OCI-LY7 (cell line): ENCODE data around the gene SAXO1. TPM values are rescaled to one million over a fixed set of nuclear protein-coding genes. Genes with fewer than 3 reads are reported as not detected.

Experiments
- BruUV-seq: library from RNA; stranded (reverse); fragments of 400-500 nt; replicated peaks from 2 replicates; lab custom pipeline; 2021; lab: Mats Ljungman, UMichigan
- CTCF ChIA-PET: fragments of 300-600 bp; sonication (Branson Sonifier 250); formaldehyde crosslinking; loops from one replicate; lab custom pipeline; 2022; ENCODE audit warnings: antibody characterized with exemption; ENCODE audit not compliant: unreplicated experiment; lab: Charles Lee
- POLR2A ChIA-PET: fragments of 300-600 bp; sonication (Branson Sonifier 250); formaldehyde crosslinking; loops from one replicate; lab custom pipeline; 2022; ENCODE audit warnings: antibody characterized with exemption; lab: Charles Lee
- DNase-seq: peaks from one replicate; pipeline ENCODE4 v3.0.0-alpha.2; 2015; ENCODE audit warnings: low spot score
- H2AFZ ChIP-seq: fragments of 200-600 bp; sonication (generic), shearing (Covaris generic); 2 replicates; pipeline ENCODE4 v1.6.1; 2014; ENCODE audit warnings: mild to moderate bottlenecking, antibody characterized with exemption, low read length, moderate library complexity
- H3K27ac ChIP-seq: fragments of 200-600 bp; sonication (generic); 2 replicates; pipeline ENCODE4 v1.5.1; 2014; ENCODE audit warnings: mixed run types, low read depth, mild to moderate bottlenecking, moderate library complexity, low read length, inconsistent platforms; ENCODE audit not compliant: poor library complexity, severe bottlenecking
- H3K36me3 ChIP-seq: fragments of 200-600 bp; sonication (generic); 2 replicates; pipeline ENCODE4 v1.6.1; 2014; ENCODE audit warnings: mild to moderate bottlenecking, antibody characterized with exemption, low read length, moderate library complexity, mixed read lengths; ENCODE audit not compliant: insufficient read depth
- H3K4me1 ChIP-seq: fragments of 200-600 bp; sonication (generic); 2 replicates; pipeline ENCODE4 v1.5.1; 2014; ENCODE audit warnings: mild to moderate bottlenecking, low read length; ENCODE audit not compliant: insufficient read depth, poor library complexity, severe bottlenecking
- H3K4me2 ChIP-seq: fragments of 200-600 bp; sonication (generic); 2 replicates; pipeline ENCODE4 v1.6.1; 2014; ENCODE audit warnings: mild to moderate bottlenecking, low read length
- H3K4me3 ChIP-seq: fragments of 200-600 bp; sonication (generic); 2 replicates; pipeline ENCODE4 v1.5.1; 2014; ENCODE audit warnings: mild to moderate bottlenecking, low read depth, low read length; ENCODE audit not compliant: poor library complexity, severe bottlenecking
- H3K79me2 ChIP-seq: fragments of 200-600 bp; sonication (generic); 2 replicates; pipeline ENCODE4 v1.6.1; 2016; ENCODE audit warnings: low read depth, mild to moderate bottlenecking, low read length, moderate library complexity, mixed read lengths; ENCODE audit not compliant: insufficient read depth
- H3K9me2 ChIP-seq: fragments of 200-600 bp; sonication (generic); 2 replicates; pipeline ENCODE4 v1.6.1; 2016; ENCODE audit warnings: mild to moderate bottlenecking, low read length, mixed read lengths; ENCODE audit not compliant: insufficient read depth
- H3K9me3 ChIP-seq: fragments of 200-600 bp; sonication (generic); 2 replicates; pipeline ENCODE4 v1.6.1; 2014; ENCODE audit warnings: mild to moderate bottlenecking, mixed run types, low read length, mixed read lengths
- H4K20me1 ChIP-seq: fragments of 200-600 bp; sonication (generic); 2 replicates; pipeline ENCODE4 v1.6.1; 2014; ENCODE audit warnings: mild to moderate bottlenecking, antibody characterized with exemption, low read length, moderate library complexity, mixed read lengths; ENCODE audit not compliant: insufficient read depth
- EZH2phosphoT487 ChIP-seq: fragments of 200-600 bp; sonication (generic); IDR thresholded peaks from 2 replicates; pipeline ENCODE4 v1.6.1; 2018; ENCODE audit warnings: low read depth, borderline replicate concordance, mild to moderate bottlenecking, mixed run types, antibody characterized with exemption, low read length, moderate library complexity, mixed read lengths
- intact Hi-C: fragments of 100-400 bp; cut with micrococcal nuclease; formaldehyde crosslinking; loops from one replicate; pipeline ENCODE4 v1.10.0; 2022; ENCODE audit not compliant: unreplicated experiment
- total RNA-seq, 2 experiments: library from RNA; depleted of rRNA in 1 of 2; stranded (reverse); fragments of >200 nt in 1 of 2; shearing (Covaris generic) in 1 of 2; gene quantifications; 2 replicates each; pipeline ENCODE4 v1.2.3, GENCODE V29; 2014 to 2022
- TF ChIP-seq, protein P1 (sequence below): fragments of 200-600 bp; sonication (generic); conservative IDR thresholded peaks from 2 replicates; pipeline ENCODE4 v1.5.1; 2014; ENCODE audit warnings: mild to moderate bottlenecking, antibody characterized with exemption, low read length, moderate library complexity, mixed read lengths

SAXO1 gene
- total RNA-seq, 2 experiments from 2014 or later: 0.63 TPM; not detected in 1

DNA sequence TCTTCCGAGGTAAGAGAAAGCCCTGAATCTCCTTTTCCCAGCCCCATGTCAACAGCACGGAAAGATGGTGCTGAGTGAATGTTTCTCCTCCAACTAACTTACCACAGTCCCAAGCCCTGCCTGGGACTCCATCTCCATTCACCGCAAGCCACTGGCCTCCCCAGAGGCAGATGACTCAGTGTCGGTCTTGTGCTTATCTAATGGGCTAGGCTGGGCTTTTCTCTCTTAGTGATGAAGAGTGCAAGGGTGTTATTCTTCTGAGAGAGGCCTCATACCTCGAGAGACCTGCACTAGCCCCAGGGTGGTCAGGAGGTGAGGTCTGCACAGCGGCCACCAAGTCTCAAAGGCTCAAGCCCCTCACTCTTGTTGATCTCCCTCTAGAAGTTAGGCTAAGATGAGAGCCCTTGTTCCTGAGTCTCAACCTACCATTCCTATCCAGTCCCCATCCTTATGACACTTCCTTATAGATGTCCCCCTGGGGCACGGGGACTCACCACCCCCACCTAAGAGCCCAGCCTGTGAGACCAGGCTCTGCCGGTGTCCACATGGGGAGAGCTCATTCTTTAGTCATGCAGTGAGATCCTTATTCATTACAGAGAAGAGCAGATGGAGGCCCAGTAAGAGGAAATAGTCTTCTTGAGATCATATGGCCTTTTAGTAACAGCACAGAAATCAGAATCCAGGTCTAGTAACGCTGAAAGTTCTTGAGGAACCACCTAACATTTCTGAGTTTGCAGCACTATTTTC, 127.0 kb downstream of the SAXO1 start:
- ChIA-PET CTCF (no interaction called here), POLR2A (interaction anchor here (0.6 kb wide), 1 partner anchor 59 kb away, joined by 3 read pairs; no protein-coding TSS in a partner anchor)
- no peak overlapping the region for H2AFZ ChIP-seq
- H4K20me1 ChIP-seq: no peaks in the 10 kb centered on the region
- no peak overlapping the region for H3K27ac ChIP-seq
- H3K36me3 ChIP-seq: no peaks in the 10 kb centered on the region
- no peak for TF ChIP-seq EZH2phosphoT487
- TF ChIP-seq, protein P1, sequence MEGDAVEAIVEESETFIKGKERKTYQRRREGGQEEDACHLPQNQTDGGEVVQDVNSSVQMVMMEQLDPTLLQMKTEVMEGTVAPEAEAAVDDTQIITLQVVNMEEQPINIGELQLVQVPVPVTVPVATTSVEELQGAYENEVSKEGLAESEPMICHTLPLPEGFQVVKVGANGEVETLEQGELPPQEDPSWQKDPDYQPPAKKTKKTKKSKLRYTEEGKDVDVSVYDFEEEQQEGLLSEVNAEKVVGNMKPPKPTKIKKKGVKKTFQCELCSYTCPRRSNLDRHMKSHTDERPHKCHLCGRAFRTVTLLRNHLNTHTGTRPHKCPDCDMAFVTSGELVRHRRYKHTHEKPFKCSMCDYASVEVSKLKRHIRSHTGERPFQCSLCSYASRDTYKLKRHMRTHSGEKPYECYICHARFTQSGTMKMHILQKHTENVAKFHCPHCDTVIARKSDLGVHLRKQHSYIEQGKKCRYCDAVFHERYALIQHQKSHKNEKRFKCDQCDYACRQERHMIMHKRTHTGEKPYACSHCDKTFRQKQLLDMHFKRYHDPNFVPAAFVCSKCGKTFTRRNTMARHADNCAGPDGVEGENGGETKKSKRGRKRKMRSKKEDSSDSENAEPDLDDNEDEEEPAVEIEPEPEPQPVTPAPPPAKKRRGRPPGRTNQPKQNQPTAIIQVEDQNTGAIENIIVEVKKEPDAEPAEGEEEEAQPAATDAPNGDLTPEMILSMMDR: no peak
- no peaks in the 10 kb centered on the region for H3K9me2 ChIP-seq
- no peak overlapping the region for H3K4me3 ChIP-seq
- no peaks in the 10 kb centered on the region for H3K4me1 ChIP-seq
- no peak overlapping the region for H3K4me2 ChIP-seq
- no TSS peak for BruUV-seq
- H3K9me3 ChIP-seq: no peaks in the 10 kb centered on the region
- intact Hi-C loops: no loop called here
- DNase-seq: no peak
- H3K79me2 ChIP-seq: no peaks in the 10 kb centered on the region

DNA sequence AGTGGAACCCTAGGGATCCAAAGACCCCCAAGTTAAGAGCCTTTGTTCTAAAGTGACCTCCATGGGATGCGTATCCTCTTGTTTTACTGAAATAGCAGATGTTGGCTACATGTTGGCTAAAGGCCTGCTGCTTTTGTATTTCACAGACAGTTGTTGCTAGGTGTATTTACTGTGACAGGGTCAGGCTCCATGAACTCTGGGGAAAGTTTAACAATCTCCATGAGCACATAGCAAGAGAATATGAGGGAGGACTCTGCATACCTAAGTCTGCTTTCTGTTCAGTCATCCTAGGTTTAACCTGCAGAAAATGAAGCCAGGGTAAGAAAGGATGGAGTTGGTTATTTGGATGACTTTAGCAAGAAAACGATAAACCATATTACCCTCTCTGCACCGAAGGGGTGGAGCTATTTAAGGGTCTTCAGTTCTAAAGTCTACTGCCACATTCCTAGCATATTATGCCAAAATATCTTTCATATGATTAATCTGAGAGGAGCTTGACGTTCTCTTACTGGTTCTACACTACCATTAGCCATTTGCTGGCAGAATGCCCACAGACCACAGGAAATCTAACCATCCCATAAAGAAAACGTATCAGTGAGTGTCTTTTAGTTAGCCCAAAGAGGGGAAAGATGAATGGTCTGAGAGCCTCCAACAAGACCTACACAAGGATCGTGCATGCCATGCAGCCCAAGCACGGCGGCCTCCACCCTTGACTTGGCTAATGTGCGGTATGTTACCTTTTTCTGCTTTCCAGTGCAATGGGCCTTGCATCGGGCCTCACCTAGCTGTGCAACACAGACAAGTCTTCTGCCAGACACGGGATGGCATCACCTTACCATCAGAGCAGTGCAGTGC, 127.8 kb downstream of the SAXO1 start:
- H3K27ac ChIP-seq: no peak overlapping the region
- H4K20me1 ChIP-seq: no peaks in the 10 kb centered on the region
- H3K79me2 ChIP-seq: no peaks in the 10 kb centered on the region
- no peaks in the 10 kb centered on the region for H3K9me3 ChIP-seq
- no peaks in the 10 kb centered on the region for H3K36me3 ChIP-seq
- no peak for DNase-seq
- no peaks in the 10 kb centered on the region for H3K4me1 ChIP-seq
- H3K4me2 ChIP-seq: no peak overlapping the region
- no peak overlapping the region for H3K4me3 ChIP-seq
- H3K9me2 ChIP-seq: no peaks in the 10 kb centered on the region
- TF ChIP-seq, protein P1: no peak
- no peak overlapping the region for H2AFZ ChIP-seq
- no TSS peak for BruUV-seq
- CTCF ChIA-PET: no interaction called here
- POLR2A ChIA-PET: interaction anchor here (0.6 to 0.7 kb wide), 2 partner anchors 60 to 64 kb away, joined by 3 to 5 read pairs; no protein-coding TSS in a partner anchor
- intact Hi-C loops: no loop called here
